GM18498 (cell line): ENCODE data around the gene MTG1.
"Not testable (repeated sequence)": the region's sequence is repeated elsewhere in the genome, so short reads cannot be mapped to it uniquely, and the experiment has no call there.

ENCODE experiments used
- ATAC-seq: cut with Tn5 transposase; IDR thresholded peaks from one replicate; pipeline ENCODE4 v1.9.1; 2021; ENCODE audit warnings: mild to moderate bottlenecking, moderate library complexity; ENCODE audit not compliant: unreplicated experiment

The MTG1 gene

DNA sequence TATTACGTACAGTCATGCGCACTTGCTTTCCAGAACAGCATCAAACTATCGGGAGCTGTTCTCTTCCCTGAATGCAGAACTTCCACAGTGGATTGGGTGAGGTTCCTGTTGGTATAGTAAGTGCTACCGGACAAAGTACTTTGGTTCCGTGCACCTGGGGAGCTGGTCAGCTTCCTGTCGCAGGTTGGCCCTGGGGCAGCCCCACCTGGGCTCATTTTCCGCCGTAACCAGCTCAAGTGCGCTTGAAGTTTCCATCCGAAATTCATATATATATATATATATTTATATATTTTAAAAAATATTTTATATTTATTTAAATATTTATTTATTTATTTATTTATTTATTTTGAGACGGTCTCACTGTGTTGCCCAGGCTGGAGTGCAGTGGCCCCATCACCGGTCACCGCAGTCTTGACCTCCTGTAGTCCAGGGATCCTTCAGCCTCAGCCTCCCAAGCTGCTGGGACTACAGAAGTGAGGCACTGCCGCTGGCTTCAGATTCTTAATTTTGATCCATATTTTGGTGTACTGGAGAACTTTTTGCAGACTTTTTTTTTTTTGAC is 66.3 kb downstream of the MTG1 start:
- ATAC-seq, result no peak

- ATAC-seq, result no peak
Observed at GRCh38 chr10:133461027-133461426, 67.1 kb downstream of the MTG1 start.

GRCh38 chr10:133461841-133462240 is 67.9 kb downstream of the MTG1 start:
- no peak for ATAC-seq

- no peak for ATAC-seq
Observed at GRCh38 chr10:133462512-133463305, 68.8 kb downstream of the MTG1 start.

DNA sequence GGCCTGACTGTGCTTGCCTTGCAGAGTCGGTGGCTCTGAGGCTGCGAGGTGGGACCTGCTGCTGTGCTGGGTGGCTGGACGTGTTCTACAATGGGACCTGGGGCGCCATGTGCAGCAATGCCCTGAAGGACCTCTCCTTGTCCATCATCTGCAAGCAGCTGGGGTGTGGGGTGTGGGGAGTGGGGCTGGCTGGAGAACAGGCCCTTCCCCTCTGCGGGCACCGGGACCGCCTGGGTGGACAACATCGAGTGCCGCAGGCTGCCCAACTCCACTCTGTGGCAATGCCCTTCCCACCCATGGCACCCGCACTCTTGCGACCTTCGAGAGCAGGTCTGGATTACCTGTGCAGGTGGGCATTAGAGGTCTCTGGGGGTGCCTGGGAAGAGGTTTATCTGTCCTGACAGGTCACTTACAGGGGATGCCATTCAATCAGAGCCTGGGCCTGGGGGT is 70.7 kb downstream of the MTG1 start:
- no peak for ATAC-seq

GRCh38 chr10:133465191-133465949 is 71.4 kb downstream of the MTG1 start:
- no peak for ATAC-seq

DNA sequence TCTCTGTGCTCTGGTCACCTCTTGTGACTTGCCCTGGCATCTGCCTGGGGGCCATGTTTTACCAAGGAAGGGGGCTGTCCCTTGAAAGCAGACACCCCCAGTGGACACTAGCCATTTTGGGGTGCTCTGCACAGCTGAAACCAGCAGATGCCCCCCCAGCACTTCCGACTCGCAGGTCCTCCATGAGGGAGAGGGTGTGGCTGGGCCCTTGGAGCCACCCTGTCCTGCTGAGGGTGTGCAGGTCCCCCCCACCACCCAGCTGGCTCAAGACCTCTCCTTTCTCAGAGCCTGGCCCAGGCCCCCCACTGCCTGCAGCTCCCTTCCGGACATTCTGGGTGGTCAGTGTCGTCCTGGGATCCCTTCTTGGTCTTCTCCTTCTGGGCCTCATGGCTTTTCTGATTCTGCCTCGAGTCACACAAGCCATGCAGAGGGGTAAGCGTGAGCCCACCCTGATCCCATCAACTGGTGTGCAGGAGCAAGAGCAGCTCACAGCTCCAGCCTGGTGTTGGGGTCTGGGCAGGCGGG is 72.1 kb downstream of the MTG1 start:
- ATAC-seq, result no peak

GRCh38 chr10:133466683-133467275 is 72.8 kb downstream of the MTG1 start:
- no peak for ATAC-seq

- ATAC-seq, result no peak
Observed at GRCh38 chr10:133467286-133467911, 73.4 kb downstream of the MTG1 start.

GRCh38 chr10:133469205-133469604 is 75.2 kb downstream of the MTG1 start:
- ATAC-seq, result not testable (repeated sequence)

- ATAC-seq, result no peak
Observed at GRCh38 chr10:133471300-133472109, 77.5 kb downstream of the MTG1 start.
